ENCODE data around the gene GEMIN8. TPM values are rescaled to one million over a fixed set of nuclear protein-coding genes. Genes with fewer than 3 reads are reported as not detected.

Gene GEMIN8
- polyA plus RNA-seq, 2 of the 4 experiments (the other 2 are of a cell fraction) = 13.9 to 21.8 TPM

GRCh38 chrX:14006540-14006939, 23.2 kb downstream of the GEMIN8 start:
- H3K4me3 ChIP-seq = no peak overlapping the region
- ATAC-seq (no peak), FAIRE-seq (peak; percentile 61), DNase-seq (ENCODE audit: low read depth in 1 of 2, low spot score in 1 of 2) (no peak)
- H3K4me1 ChIP-seq = no peaks in the 10 kb centered on the region
- 77% methylated on average over 10 of the region's 10 CpGs for WGBS (ENCODE audit: missing lambda C conversion rate)
- H3K9me3 ChIP-seq = no peaks in the 10 kb centered on the region
- ChIA-PET POLR2A (no interaction called here), CTCF (interaction anchor here (1.4 kb wide), 1 partner anchor 9 kb away, joined by 4 read pairs; no protein-coding TSS in a partner anchor)
- no peak overlapping the region for H3K27ac ChIP-seq
- TF ChIP-seq TFCP2L1 (CRISPR knock-in tag; IDR thresholded peaks at IDR 0.05) (no peak), CTCF (IDR thresholded peaks at IDR 0.05) (no peak), E2F6 (IDR thresholded peaks at IDR 0.05; ENCODE audit: borderline replicate concordance, low read depth) (no peak)
- no peak overlapping the region for H3K4me2 ChIP-seq

- FAIRE-seq = no peak
- CTCF ChIA-PET = no interaction called here
Observed at GRCh38 chrX:14003876-14004425, 25.7 kb downstream of the GEMIN8 start.

More at GRCh38 chrX:14003876-14004425, 25.7 kb downstream of the GEMIN8 start:
- no peaks in the 10 kb centered on the region for H3K4me1 ChIP-seq
- 73% methylated on average over 2 of the region's 2 CpGs for WGBS (ENCODE audit: missing lambda C conversion rate)
- no peak overlapping the region for H3K27ac ChIP-seq
- TF ChIP-seq RARB (CRISPR knock-in tag; IDR thresholded peaks at IDR 0.05) (no peak), BCL3 (IDR thresholded peaks at IDR 0.05) (no peak), POLR2A (IDR thresholded peaks at IDR 0.05; ENCODE audit: low read length) (no peak), NR3C1 (IDR thresholded peaks at IDR 0.05) (no peak), REST (IDR thresholded peaks at IDR 0.05) (no peak), MYC (IDR thresholded peaks at IDR 0.05; ENCODE audit: borderline replicate concordance, low read length) (no peak), GATA3 (IDR thresholded peaks at IDR 0.05; ENCODE audit: borderline replicate concordance) (no peak), KDM5A (IDR thresholded peaks at IDR 0.05) (no peak), JUN (IDR thresholded peaks at IDR 0.05) (no peak), HES2 (IDR thresholded peaks at IDR 0.05) (no peak), E2F6 (IDR thresholded peaks at IDR 0.05; ENCODE audit: borderline replicate concordance, low read depth) (no peak)
- H3K4me2 ChIP-seq = no peak overlapping the region
- ATAC-seq (no peak), DNase-seq (ENCODE audit: low read depth in 1 of 2, low spot score in 1 of 2) (no peak)
- H3K9me3 ChIP-seq = no peaks in the 10 kb centered on the region
- H3K4me3 ChIP-seq = no peak overlapping the region
- POLR2A ChIA-PET = no interaction called here
